HL-60/S4 treated with retinoic acid at 250 ng/mL for 4 days and 3 days (cell line): Measurements from ENCODE around the gene SPSB1.

Source experiments
- in situ Hi-C: fragments of 300-500 bp; cut with MboI; formaldehyde crosslinking; loops from 2 replicates; pipeline ENCODE4 v1.7.0; 2022; ENCODE audit warnings: low sequenced_read_pairs

Gene SPSB1

DNA sequence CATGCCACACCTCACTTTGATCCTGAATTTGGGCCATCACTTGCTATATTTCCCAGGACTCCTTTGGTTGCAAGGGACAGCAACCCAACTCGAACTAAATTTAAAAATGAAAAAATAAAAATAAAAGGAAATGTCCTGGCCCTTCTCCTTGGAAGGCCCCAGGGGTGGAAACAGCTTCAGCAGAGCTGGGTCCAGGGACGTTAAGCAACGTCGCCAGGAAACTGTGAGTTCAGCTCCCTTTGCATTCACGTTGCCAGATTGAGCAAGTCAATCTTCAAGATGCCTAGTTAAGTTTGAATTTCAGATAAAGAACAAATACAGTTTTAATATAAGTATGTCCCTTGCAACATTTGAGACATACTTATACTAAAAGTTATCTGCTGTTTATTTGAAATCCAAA, 14.6 kb upstream of the SPSB1 start:
- in situ Hi-C loops, result no loop called here

GRCh38 chr1:9278585-9279153, 14.0 kb upstream of the SPSB1 start:
- in situ Hi-C loops, result no loop called here

DNA sequence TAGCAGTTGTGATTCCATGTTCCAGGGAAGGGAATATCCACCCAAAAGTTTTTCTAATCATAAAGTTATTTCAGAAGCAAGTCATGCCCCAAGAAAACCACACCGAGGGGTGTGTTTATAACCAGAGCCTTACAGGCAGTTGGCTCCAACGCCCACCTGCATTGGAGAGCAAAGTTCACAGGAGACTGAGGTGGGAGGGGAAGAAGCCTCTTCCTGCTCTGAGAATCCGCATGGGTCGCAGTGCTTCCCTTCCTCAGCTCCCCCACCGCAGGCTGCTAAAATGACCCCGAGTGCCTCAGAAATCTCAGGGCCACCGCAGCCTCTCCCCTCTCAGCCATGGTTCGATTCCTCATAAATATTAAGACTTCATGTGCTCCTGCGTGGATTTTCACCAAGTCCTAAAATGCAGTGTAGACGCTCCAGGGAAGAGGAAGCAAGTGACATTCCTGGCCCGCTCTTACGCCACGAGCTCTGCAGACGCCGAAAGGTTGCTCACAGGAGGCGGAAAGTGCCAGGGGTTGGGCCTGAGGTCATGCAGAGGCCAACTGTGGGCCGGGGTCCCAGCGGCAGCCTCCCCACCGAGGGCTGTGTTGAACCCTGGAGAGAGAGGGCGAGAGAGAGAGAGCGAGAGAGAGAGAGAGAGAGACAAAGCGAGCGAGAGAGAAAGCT, 13.4 kb upstream of the SPSB1 start:
- in situ Hi-C loops, result no loop called here

DNA sequence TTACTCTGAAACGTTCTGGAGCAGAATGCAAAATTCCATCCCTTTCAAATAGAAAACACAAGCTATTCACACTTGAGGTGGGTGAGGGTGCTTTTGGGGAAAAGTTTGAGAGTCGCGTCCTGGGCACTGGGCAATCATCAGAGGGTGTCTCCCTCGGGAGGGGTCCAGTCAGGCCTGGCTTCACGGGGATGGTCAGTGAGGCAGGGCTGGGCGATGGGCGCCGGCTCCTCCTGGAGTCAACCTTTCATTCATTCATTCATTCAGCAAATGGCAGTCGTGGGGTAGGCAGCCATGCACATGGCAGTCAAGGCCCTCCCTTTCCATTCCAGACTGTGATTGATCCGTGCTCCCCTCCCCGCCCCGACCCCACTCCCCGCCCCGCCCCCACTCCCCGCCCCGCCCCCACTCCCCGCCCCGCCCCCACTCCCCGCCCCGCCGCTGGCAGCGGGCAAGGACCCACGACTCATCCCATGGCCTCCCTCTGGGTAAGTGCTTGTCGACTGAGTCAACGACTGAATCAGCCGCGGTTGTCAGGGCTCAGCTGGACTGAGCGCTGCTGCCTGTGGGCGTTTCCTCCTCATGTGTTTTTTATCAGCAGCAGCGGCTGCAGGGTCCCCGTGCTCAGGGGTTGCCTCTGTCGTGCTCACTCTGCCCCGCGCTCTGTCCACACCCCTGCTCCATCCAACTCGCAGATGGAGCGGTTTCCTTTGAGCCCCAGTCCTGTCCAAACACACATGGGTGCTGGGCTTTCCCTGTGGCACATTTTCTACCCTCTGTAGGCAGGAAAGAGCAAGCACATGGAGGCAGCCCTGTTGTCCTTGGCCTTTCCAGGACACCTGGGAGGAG, 12.5 kb upstream of the SPSB1 start:
- in situ Hi-C loops, result loop anchor here (10.0 kb wide), 1 partner anchor 185 kb away; no protein-coding TSS in a partner anchor

GRCh38 chr1:9281071-9281827, 11.4 kb upstream of the SPSB1 start:
- in situ Hi-C loops, result loop anchor here (10.0 kb wide), 1 partner anchor 184 kb away; no protein-coding TSS in a partner anchor

- in situ Hi-C loops, result loop anchor here (10.0 kb wide), 1 partner anchor 183 kb away; no protein-coding TSS in a partner anchor
Measured at GRCh38 chr1:9281908-9282695, 10.6 kb upstream of the SPSB1 start.

GRCh38 chr1:9282696-9282955, 10.1 kb upstream of the SPSB1 start:
- in situ Hi-C loops, result loop anchor here (10.0 kb wide), 1 partner anchor 182 kb away; no protein-coding TSS in a partner anchor

- in situ Hi-C loops, result loop anchor here (10.0 kb wide), 1 partner anchor 181 kb away; no protein-coding TSS in a partner anchor
Measured at GRCh38 chr1:9284061-9284460, 8.6 kb upstream of the SPSB1 start.

DNA sequence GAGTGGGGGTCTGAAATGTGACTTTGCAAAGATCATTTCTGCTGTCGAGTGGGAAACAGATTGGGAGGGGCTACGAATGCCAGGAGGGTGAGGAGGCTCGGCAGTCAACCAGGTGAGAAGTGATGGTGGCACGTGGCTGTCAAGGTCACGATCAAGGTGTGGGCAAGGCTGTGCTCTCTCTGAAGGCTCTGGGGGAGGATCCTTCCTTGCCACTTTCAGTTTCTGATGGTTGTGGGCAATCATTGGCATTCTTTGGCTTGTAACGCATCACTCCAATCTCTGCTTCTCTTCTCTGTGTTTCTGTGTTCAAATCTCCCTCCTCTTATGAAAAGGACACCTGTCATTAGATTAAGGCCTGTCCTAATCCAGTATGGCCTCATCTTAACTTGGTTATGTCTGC, 6.1 kb upstream of the SPSB1 start:
- in situ Hi-C loops, result loop anchor here (10.0 kb wide), 1 partner anchor 178 kb away; no protein-coding TSS in a partner anchor

DNA sequence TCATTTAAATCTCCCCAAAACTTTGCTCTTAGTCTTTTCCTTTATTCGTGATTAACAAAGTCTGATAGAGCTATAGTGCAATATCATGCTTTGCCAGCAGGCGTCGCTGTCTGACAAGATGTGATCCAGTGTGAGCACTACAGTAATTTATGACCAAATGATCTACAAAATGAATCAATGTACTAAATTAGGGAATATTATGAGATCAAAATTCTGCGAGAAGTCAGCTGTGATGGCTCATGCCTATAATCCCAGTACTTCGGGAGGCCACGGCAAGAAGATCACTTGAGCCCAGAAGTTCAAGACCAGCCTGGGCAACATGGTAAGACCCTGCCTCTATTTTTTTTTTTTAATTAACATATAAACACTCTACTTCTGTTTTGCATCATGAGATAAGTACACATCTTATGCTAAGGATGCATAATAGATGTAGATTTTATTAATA, 3.6 kb upstream of the SPSB1 start:
- in situ Hi-C loops, result loop anchor here (10.0 kb wide), 1 partner anchor 176 kb away; no protein-coding TSS in a partner anchor

DNA sequence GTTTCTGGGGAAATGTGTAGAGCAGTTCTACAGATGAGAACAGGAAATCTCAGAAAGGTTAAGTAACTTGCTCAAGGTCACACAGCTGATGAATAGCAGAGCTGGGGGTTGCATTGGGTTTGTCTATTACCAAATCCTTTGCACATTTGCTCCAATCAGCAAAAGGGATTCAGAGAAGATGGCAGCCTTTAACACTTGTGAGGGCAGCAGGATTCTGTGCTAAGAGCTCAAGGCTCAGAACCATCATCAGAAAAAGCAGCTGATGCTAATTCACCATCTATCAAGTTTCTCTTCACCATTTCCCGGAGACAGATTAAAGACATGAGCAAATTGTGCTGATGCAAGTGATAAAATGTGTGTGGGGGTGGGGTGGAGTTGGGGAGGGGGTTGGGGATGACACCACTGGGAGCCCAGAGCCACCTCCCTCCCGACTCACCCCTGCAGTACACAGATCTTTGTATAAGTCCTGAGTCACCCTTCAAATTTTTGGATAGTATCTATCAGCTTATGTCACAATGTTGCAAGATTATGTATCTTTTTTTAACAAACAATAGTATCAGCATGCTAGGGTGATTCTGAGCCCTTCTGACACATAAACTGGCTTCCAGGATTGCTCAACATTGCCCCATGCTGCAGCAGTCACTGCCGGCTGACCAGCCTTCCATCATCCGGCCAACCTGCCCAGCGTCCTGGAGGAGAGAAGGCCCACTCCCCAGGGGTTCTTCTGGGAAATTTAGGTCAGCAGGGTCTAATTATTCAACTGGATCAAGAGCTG, 2.8 kb upstream of the SPSB1 start:
- in situ Hi-C loops, result loop anchor here (10.0 kb wide), 1 partner anchor 175 kb away; no protein-coding TSS in a partner anchor

GRCh38 chr1:9291914-9292360, 757 bp upstream of the SPSB1 start:
- in situ Hi-C loops, result no loop called here

GRCh38 chr1:9293241-9293532, 493 bp downstream of the SPSB1 start:
- in situ Hi-C loops, result no loop called here

GRCh38 chr1:9293533-9294404, 1.1 kb downstream of the SPSB1 start:
- in situ Hi-C loops, result no loop called here

DNA sequence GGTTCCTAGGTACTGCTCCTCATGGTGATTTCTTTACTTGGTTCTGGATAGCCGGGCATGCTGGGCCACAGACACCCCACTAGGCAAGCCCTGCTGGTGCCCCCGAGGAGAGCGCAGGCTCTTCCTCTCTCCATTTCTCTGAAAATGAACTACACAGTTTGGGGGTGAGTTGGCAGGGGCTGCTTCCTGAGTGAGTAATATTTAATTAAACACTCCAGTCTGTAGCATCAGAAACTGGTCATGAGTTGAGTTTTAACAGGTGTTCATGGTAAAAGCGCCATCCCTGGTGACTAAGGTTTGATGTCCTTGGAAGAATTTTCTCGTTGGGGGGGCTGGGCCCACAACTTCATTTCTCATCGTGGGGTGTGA, 1.7 kb downstream of the SPSB1 start:
- in situ Hi-C loops, result no loop called here

GRCh38 chr1:9294910-9295636, 2.4 kb downstream of the SPSB1 start:
- in situ Hi-C loops, result no loop called here

GRCh38 chr1:9295884-9296283, 3.2 kb downstream of the SPSB1 start:
- in situ Hi-C loops, result no loop called here

DNA sequence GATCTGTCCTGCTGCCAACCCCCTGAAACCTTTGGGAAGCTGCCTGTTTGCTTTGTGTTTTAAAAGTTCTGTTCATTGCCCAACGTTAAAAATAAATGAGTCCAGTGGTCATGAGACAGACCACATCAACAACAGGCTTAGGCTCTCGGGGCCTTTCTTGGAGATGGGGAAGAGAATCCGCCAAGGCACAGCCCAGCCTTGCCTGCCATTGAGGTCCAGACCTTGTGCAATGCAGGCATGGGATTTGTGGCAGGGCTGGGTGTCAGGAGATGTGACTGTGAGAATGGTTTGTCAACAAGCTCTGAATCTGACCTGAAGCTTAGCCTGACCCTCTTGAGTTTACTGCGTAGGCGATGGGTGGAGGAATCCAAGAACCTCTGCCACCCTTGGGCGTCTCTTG, 4.2 kb downstream of the SPSB1 start:
- in situ Hi-C loops, result no loop called here
